Neural cell (in vitro differentiated cells): ENCODE results near the gene KLHL10.

Source experiments
- CTCF ChIP-seq: fragments of 450-650 bp; IDR thresholded peaks from 2 replicates; pipeline ENCODE4 v1.5.1; 2014; ENCODE audit warnings: antibody characterized with exemption, mild to moderate bottlenecking, moderate library complexity; ENCODE audit not compliant: poor library complexity, severe bottlenecking
- EP300 ChIP-seq: fragments of 450-650 bp; conservative IDR thresholded peaks from 2 replicates; pipeline ENCODE4 v1.6.1; 2014; ENCODE audit warnings: antibody characterized with exemption, mild to moderate bottlenecking, moderate library complexity; ENCODE audit not compliant: poor library complexity, severe bottlenecking
- EZH2 ChIP-seq: fragments of 200-600, 300-800 bp; shearing (Covaris generic), sonication (generic); IDR thresholded peaks from 2 replicates; pipeline ENCODE4 v1.6.1; 2014; ENCODE audit warnings: antibody characterized with exemption, low read length, borderline replicate concordance, mild to moderate bottlenecking; ENCODE audit not compliant: insufficient read depth, poor library complexity, severe bottlenecking
- MXI1 ChIP-seq: fragments of 450-650 bp; conservative IDR thresholded peaks from 2 replicates; pipeline ENCODE4 v1.6.1; 2014; ENCODE audit warnings: antibody characterized with exemption, mild to moderate bottlenecking; ENCODE audit not compliant: poor library complexity, severe bottlenecking
- POLR2AphosphoS5 ChIP-seq: IDR thresholded peaks from 2 replicates; pipeline ENCODE4 v1.6.1; 2012
- RAD21 ChIP-seq: fragments of 450-650 bp; conservative IDR thresholded peaks from 2 replicates; pipeline ENCODE4 v1.6.1; 2014; ENCODE audit warnings: antibody characterized with exemption, mild to moderate bottlenecking, moderate library complexity
- TF ChIP-seq, protein P1 (sequence below): IDR thresholded peaks from 2 replicates; pipeline ENCODE4 v1.6.1; 2012; ENCODE audit warnings: borderline replicate concordance

GRCh38 chr17:41894791-41895331 lies 57.2 kb downstream of the KLHL10 start:
- TF ChIP-seq CTCF (no peak), MXI1 (no peak), POLR2AphosphoS5 (no peak), EP300 (no peak), RAD21 (no peak), EZH2 (no peak)
- TF ChIP-seq, protein P1, sequence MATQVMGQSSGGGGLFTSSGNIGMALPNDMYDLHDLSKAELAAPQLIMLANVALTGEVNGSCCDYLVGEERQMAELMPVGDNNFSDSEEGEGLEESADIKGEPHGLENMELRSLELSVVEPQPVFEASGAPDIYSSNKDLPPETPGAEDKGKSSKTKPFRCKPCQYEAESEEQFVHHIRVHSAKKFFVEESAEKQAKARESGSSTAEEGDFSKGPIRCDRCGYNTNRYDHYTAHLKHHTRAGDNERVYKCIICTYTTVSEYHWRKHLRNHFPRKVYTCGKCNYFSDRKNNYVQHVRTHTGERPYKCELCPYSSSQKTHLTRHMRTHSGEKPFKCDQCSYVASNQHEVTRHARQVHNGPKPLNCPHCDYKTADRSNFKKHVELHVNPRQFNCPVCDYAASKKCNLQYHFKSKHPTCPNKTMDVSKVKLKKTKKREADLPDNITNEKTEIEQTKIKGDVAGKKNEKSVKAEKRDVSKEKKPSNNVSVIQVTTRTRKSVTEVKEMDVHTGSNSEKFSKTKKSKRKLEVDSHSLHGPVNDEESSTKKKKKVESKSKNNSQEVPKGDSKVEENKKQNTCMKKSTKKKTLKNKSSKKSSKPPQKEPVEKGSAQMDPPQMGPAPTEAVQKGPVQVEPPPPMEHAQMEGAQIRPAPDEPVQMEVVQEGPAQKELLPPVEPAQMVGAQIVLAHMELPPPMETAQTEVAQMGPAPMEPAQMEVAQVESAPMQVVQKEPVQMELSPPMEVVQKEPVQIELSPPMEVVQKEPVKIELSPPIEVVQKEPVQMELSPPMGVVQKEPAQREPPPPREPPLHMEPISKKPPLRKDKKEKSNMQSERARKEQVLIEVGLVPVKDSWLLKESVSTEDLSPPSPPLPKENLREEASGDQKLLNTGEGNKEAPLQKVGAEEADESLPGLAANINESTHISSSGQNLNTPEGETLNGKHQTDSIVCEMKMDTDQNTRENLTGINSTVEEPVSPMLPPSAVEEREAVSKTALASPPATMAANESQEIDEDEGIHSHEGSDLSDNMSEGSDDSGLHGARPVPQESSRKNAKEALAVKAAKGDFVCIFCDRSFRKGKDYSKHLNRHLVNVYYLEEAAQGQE: no peak
